Astrocyte (in vitro differentiated cells and primary cell): ENCODE measurements around the gene JMJD8. TPM values are rescaled to one million over a fixed set of nuclear protein-coding genes. Genes with fewer than 3 reads are reported as not detected.

Experiments used
- DNase-seq: peaks from one replicate; pipeline ENCODE4 v3.0.0-alpha.2; 2010; ENCODE audit warnings: low read depth
- FAIRE-seq: peaks from 2 replicates; lab custom pipeline; 2011; peaks lifted over from hg19 to GRCh38; lab: Jason Lieb, UNC
- H2AFZ ChIP-seq: 2 replicates; pipeline ENCODE4 v1.6.0; 2012; ENCODE audit warnings: low read depth, low read length, inconsistent platforms
- H3K27ac ChIP-seq: 2 replicates; pipeline ENCODE4 v1.5.1; 2011; ENCODE audit warnings: low read depth, low read length, inconsistent platforms
- H3K27me3 ChIP-seq: 2 replicates; pipeline ENCODE4 v1.6.0; 2011; ENCODE audit warnings: low read length, inconsistent platforms; ENCODE audit not compliant: insufficient read depth
- H3K36me3 ChIP-seq: 2 replicates; pipeline ENCODE4 v1.5.1; 2011; ENCODE audit warnings: low read length, inconsistent platforms; ENCODE audit not compliant: insufficient read depth
- H3K4me1 ChIP-seq: 2 replicates; pipeline ENCODE4 v1.5.1; 2011; ENCODE audit warnings: low read length, inconsistent platforms; ENCODE audit not compliant: insufficient read depth
- H3K4me2 ChIP-seq: 2 replicates; pipeline ENCODE4 v1.6.0; 2012; ENCODE audit warnings: low read length, inconsistent platforms
- H3K4me3 ChIP-seq: 2 replicates; pipeline ENCODE4 v1.5.1; 2011; ENCODE audit warnings: low read depth, mild to moderate bottlenecking, low read length, inconsistent platforms; ENCODE audit not compliant: insufficient read depth
- H3K79me2 ChIP-seq: 2 replicates; pipeline ENCODE4 v1.6.0; 2012; ENCODE audit warnings: mild to moderate bottlenecking, low read length, inconsistent platforms; ENCODE audit not compliant: insufficient read depth
- H3K9ac ChIP-seq: 2 replicates; pipeline ENCODE4 v1.6.0; 2012; ENCODE audit warnings: mild to moderate bottlenecking, low read length, inconsistent platforms
- H3K9me3 ChIP-seq: 2 replicates; pipeline ENCODE4 v1.5.1; 2012; ENCODE audit warnings: low read depth, mild to moderate bottlenecking, low read length, inconsistent platforms; ENCODE audit not compliant: insufficient read depth
- H4K20me1 ChIP-seq: 2 replicates; pipeline ENCODE4 v1.6.0; 2012; ENCODE audit warnings: low read length, inconsistent platforms; ENCODE audit not compliant: insufficient read depth
- H3K27ac Mint-ChIP-seq: one replicate; pipeline ENCODE4 v1.8.0; 2021; ENCODE audit warnings: mild to moderate bottlenecking, mixed read lengths; ENCODE audit not compliant: unreplicated experiment
- H3K27me3 Mint-ChIP-seq: one replicate; pipeline ENCODE4 v1.8.0; 2021; ENCODE audit warnings: low read depth, mixed read lengths; ENCODE audit not compliant: unreplicated experiment
- H3K36me3 Mint-ChIP-seq: one replicate; pipeline ENCODE4 v1.8.0; 2021; ENCODE audit warnings: low read depth, mixed read lengths; ENCODE audit not compliant: unreplicated experiment
- H3K4me1 Mint-ChIP-seq: one replicate; pipeline ENCODE4 v1.8.0; 2021; ENCODE audit warnings: low read depth, mixed read lengths; ENCODE audit not compliant: unreplicated experiment
- H3K4me3 Mint-ChIP-seq: one replicate; pipeline ENCODE4 v1.8.0; 2021; ENCODE audit warnings: mild to moderate bottlenecking, moderate library complexity, mixed read lengths; ENCODE audit not compliant: unreplicated experiment
- H3K9me3 Mint-ChIP-seq: one replicate; pipeline ENCODE4 v1.8.0; 2021; ENCODE audit warnings: mild to moderate bottlenecking, mixed read lengths; ENCODE audit not compliant: unreplicated experiment
- EZH2 ChIP-seq: IDR thresholded peaks from 2 replicates; pipeline ENCODE4 v1.6.1; 2012; ENCODE audit warnings: mild to moderate bottlenecking, low read length, inconsistent platforms; ENCODE audit not compliant: insufficient read depth
- total RNA-seq: library from RNA; stranded (reverse); gene quantifications from 2 replicates; pipeline ENCODE4 v1.2.1, GENCODE V29; 2021
- TF ChIP-seq, protein P1 (sequence below): IDR thresholded peaks from 2 replicates; pipeline ENCODE4 v1.5.1; 2011; ENCODE audit warnings: low read depth, mild to moderate bottlenecking, inconsistent platforms, low read length, moderate library complexity; ENCODE audit not compliant: insufficient read depth

JMJD8 gene
- total RNA-seq, 1 donor from 2014 or later = 26.8 TPM

- no peak overlapping the region for H3K27ac Mint-ChIP-seq
- no peak overlapping the region for H2AFZ ChIP-seq
- H3K36me3 Mint-ChIP-seq = no peaks in the 10 kb centered on the region
- H3K27ac ChIP-seq = no peak overlapping the region
- H3K27me3 ChIP-seq = peaks cover 13% of the 10 kb centered on the region
- peaks cover 2% of the 10 kb centered on the region for H3K4me1 Mint-ChIP-seq
- no peak for DNase-seq
- H3K79me2 ChIP-seq = no peaks in the 10 kb centered on the region
- no peak overlapping the region for H3K4me3 Mint-ChIP-seq
- H4K20me1 ChIP-seq = no peaks in the 10 kb centered on the region
- no peaks in the 10 kb centered on the region for H3K4me1 ChIP-seq
- H3K4me3 ChIP-seq = no peak overlapping the region
- peak; percentile 82 for TF ChIP-seq EZH2
- TF ChIP-seq, protein P1, sequence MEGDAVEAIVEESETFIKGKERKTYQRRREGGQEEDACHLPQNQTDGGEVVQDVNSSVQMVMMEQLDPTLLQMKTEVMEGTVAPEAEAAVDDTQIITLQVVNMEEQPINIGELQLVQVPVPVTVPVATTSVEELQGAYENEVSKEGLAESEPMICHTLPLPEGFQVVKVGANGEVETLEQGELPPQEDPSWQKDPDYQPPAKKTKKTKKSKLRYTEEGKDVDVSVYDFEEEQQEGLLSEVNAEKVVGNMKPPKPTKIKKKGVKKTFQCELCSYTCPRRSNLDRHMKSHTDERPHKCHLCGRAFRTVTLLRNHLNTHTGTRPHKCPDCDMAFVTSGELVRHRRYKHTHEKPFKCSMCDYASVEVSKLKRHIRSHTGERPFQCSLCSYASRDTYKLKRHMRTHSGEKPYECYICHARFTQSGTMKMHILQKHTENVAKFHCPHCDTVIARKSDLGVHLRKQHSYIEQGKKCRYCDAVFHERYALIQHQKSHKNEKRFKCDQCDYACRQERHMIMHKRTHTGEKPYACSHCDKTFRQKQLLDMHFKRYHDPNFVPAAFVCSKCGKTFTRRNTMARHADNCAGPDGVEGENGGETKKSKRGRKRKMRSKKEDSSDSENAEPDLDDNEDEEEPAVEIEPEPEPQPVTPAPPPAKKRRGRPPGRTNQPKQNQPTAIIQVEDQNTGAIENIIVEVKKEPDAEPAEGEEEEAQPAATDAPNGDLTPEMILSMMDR = no peak
- no peak overlapping the region for H3K4me2 ChIP-seq
- no peaks in the 10 kb centered on the region for H3K9me3 Mint-ChIP-seq
- H3K9ac ChIP-seq = no peak overlapping the region
- H3K27me3 Mint-ChIP-seq = peaks cover 39% of the 10 kb centered on the region
- no peaks in the 10 kb centered on the region for H3K9me3 ChIP-seq
- no peaks in the 10 kb centered on the region for H3K36me3 ChIP-seq
- FAIRE-seq = no peak
Measured at GRCh38 chr16:695355-696089, 11.4 kb upstream of the JMJD8 start.

- no peak overlapping the region for H3K4me2 ChIP-seq
- H3K79me2 ChIP-seq = peaks cover under 1% of the 10 kb centered on the region
- no peak overlapping the region for H3K27ac Mint-ChIP-seq
- peaks cover 39% of the 10 kb centered on the region for H3K27me3 Mint-ChIP-seq
- no peaks in the 10 kb centered on the region for H3K4me1 ChIP-seq
- no peaks in the 10 kb centered on the region for H3K9me3 ChIP-seq
- no peaks in the 10 kb centered on the region for H4K20me1 ChIP-seq
- no peak overlapping the region for H3K27ac ChIP-seq
- DNase-seq (no peak), FAIRE-seq (no peak)
- peaks cover 2% of the 10 kb centered on the region for H3K4me1 Mint-ChIP-seq
- TF ChIP-seq EZH2 = peak; percentile 6
- TF ChIP-seq, protein P1 = no peak
- no peak overlapping the region for H3K4me3 Mint-ChIP-seq
- H2AFZ ChIP-seq = no peak overlapping the region
- peaks cover 13% of the 10 kb centered on the region for H3K27me3 ChIP-seq
- no peak overlapping the region for H3K9ac ChIP-seq
- no peaks in the 10 kb centered on the region for H3K9me3 Mint-ChIP-seq
- no peaks in the 10 kb centered on the region for H3K36me3 ChIP-seq
- H3K36me3 Mint-ChIP-seq = no peaks in the 10 kb centered on the region
- no peak overlapping the region for H3K4me3 ChIP-seq
Measured at GRCh38 chr16:694863-695354, 10.8 kb upstream of the JMJD8 start.
